OCI-LY3 (cell line): ENCODE results near the gene ADAMTS3.

Experiments used
- H2AFZ ChIP-seq: fragments of 200-600, 300-600 bp; shearing (Covaris generic); 2 replicates; pipeline ENCODE4 v1.6.0; 2014; ENCODE audit warnings: antibody characterized with exemption, low read depth, low read length
- H3K27ac ChIP-seq: fragments of 200-600, 300-600 bp; sonication (generic); 2 replicates; pipeline ENCODE4 v1.5.1; 2014; ENCODE audit warnings: mild to moderate bottlenecking, low read length, moderate library complexity, mixed read lengths
- H3K27me3 ChIP-seq: fragments of 200-600, 300-600 bp; sonication (generic); 2 replicates; pipeline ENCODE4 v1.6.1; 2014; ENCODE audit warnings: low read depth, low read length, mixed read lengths
- H3K36me3 ChIP-seq: fragments of 200-600, 300-600 bp; sonication (generic); replicated peaks from 2 replicates; pipeline ENCODE3; 2014; ENCODE audit warnings: low read depth, low read length, mixed read lengths
- H3K4me1 ChIP-seq: fragments of 300-600, 200-600 bp; sonication (generic); 2 replicates; pipeline ENCODE4 v1.6.1; 2014; ENCODE audit warnings: low read length, mixed read lengths
- H3K4me2 ChIP-seq: fragments of 200-600, 300-600 bp; sonication (generic); 2 replicates; pipeline ENCODE4 v1.6.1; 2014; ENCODE audit warnings: low read length, mixed read lengths
- H3K4me3 ChIP-seq: fragments of 300-600, 200-600 bp; sonication (generic); 2 replicates; pipeline ENCODE4 v1.5.1; 2014; ENCODE audit warnings: antibody characterized with exemption, mild to moderate bottlenecking, low read length, moderate library complexity
- H3K79me2 ChIP-seq: fragments of 300-600, 200-600 bp; shearing (Covaris generic); 2 replicates; pipeline ENCODE4 v1.6.1; 2014; ENCODE audit warnings: mild to moderate bottlenecking, low read length, mixed read lengths
- H3K9ac ChIP-seq: fragments of 300-600, 200-600 bp; shearing (Covaris generic); 2 replicates; pipeline ENCODE4 v1.6.0; 2014; ENCODE audit warnings: mild to moderate bottlenecking, low read length, moderate library complexity
- H3K9me3 ChIP-seq: fragments of 200-600, 300-600 bp; shearing (Covaris generic); 2 replicates; pipeline ENCODE4 v1.6.1; 2014; ENCODE audit warnings: low read length, mixed read lengths; ENCODE audit not compliant: insufficient read depth
- H4K20me1 ChIP-seq: fragments of 200-600, 300-600 bp; sonication (generic); 2 replicates; pipeline ENCODE4 v1.6.1; 2016; ENCODE audit warnings: low read length, mixed read lengths; ENCODE audit not compliant: insufficient read depth
- CTCF ChIP-seq: fragments of 200-600, 300-600 bp; sonication (generic); IDR thresholded peaks from 2 replicates; pipeline ENCODE4 v1.5.1; 2014; ENCODE audit warnings: antibody characterized with exemption, low read length, low read depth
- EZH2phosphoT487 ChIP-seq: fragments of 200-600 bp; shearing (Covaris generic); IDR thresholded peaks from 2 replicates; pipeline ENCODE4 v1.6.1; 2018; ENCODE audit warnings: antibody characterized with exemption, mixed run types, low read depth

Gene ADAMTS3

GRCh38 chr4:72408568-72408967 lies 160.5 kb downstream of the ADAMTS3 start:
- no peaks in the 10 kb centered on the region for H3K27me3 ChIP-seq
- no peaks in the 10 kb centered on the region for H3K9me3 ChIP-seq
- no peak overlapping the region for H2AFZ ChIP-seq
- H3K4me1 ChIP-seq: no peaks in the 10 kb centered on the region
- H3K4me2 ChIP-seq: no peak overlapping the region
- no peak overlapping the region for H3K27ac ChIP-seq
- H3K9ac ChIP-seq: no peak overlapping the region
- no peak for TF ChIP-seq CTCF
- TF ChIP-seq EZH2phosphoT487: no peak
- H3K79me2 ChIP-seq: no peaks in the 10 kb centered on the region
- H4K20me1 ChIP-seq: no peaks in the 10 kb centered on the region
- no peak overlapping the region for H3K4me3 ChIP-seq
- no peaks in the 10 kb centered on the region for H3K36me3 ChIP-seq

GRCh38 chr4:72405417-72405816 lies 163.6 kb downstream of the ADAMTS3 start:
- Histone ChIP-seq H3K27ac (no peak overlapping the region), H3K36me3 (no peaks in the 10 kb centered on the region), H3K27me3 (no peaks in the 10 kb centered on the region), H3K79me2 (no peaks in the 10 kb centered on the region), H3K9me3 (no peaks in the 10 kb centered on the region), H2AFZ (no peak overlapping the region), H3K4me1 (peaks cover 3% of the 10 kb centered on the region; the same call in 1 of the 2 replicates), H3K9ac (no peak overlapping the region), H3K4me2 (no peak overlapping the region), H4K20me1 (no peaks in the 10 kb centered on the region), H3K4me3 (no peak overlapping the region)
- no peak for TF ChIP-seq CTCF
- TF ChIP-seq EZH2phosphoT487: no peak

GRCh38 chr4:72397314-72397713 lies 171.7 kb downstream of the ADAMTS3 start:
- H3K4me1 ChIP-seq: no peaks in the 10 kb centered on the region
- no peaks in the 10 kb centered on the region for H3K9me3 ChIP-seq
- H3K4me2 ChIP-seq: no peak overlapping the region
- no peaks in the 10 kb centered on the region for H3K79me2 ChIP-seq
- H3K9ac ChIP-seq: no peak overlapping the region
- H3K4me3 ChIP-seq: no peak overlapping the region
- no peak overlapping the region for H2AFZ ChIP-seq
- H3K36me3 ChIP-seq: no peaks in the 10 kb centered on the region
- no peak overlapping the region for H3K27ac ChIP-seq
- TF ChIP-seq CTCF (no peak), EZH2phosphoT487 (no peak)
- no peaks in the 10 kb centered on the region for H3K27me3 ChIP-seq
- H4K20me1 ChIP-seq: no peaks in the 10 kb centered on the region

GRCh38 chr4:72394012-72394663 lies 174.9 kb downstream of the ADAMTS3 start:
- Histone ChIP-seq H3K4me3 (no peak overlapping the region), H3K4me1 (no peaks in the 10 kb centered on the region), H3K27ac (no peak overlapping the region), H3K9ac (no peak overlapping the region), H3K79me2 (no peaks in the 10 kb centered on the region), H3K4me2 (no peak overlapping the region), H2AFZ (no peak overlapping the region; the same call in 1 of the 2 replicates), H4K20me1 (no peaks in the 10 kb centered on the region), H3K9me3 (no peaks in the 10 kb centered on the region), H3K36me3 (no peaks in the 10 kb centered on the region), H3K27me3 (no peaks in the 10 kb centered on the region)
- TF ChIP-seq CTCF: no peak
- TF ChIP-seq EZH2phosphoT487: no peak
